HepG2 (cell line): ENCODE measurements around the gene ADGRB3. TPM values are rescaled to one million over a fixed set of nuclear protein-coding genes. Genes with fewer than 3 reads are reported as not detected.

Source experiments
- CBX2 ChIP-seq, 2 experiments: fragments of 200-600 bp in 1 of 2; sonication (generic); formaldehyde crosslinking in 1 of 2; IDR thresholded peaks; 2 replicates each; pipeline versions ENCODE4 v1.7.0 to v1.8.1; 2018 to 2022; ENCODE audit warnings: low read depth in 2 of 2, low read length in 1 of 2, mild to moderate bottlenecking in 1 of 2, missing genetic modification reagents in 1 of 2
- CCAR2 ChIP-seq: fragments of 200-400 bp; formaldehyde crosslinking; optimal IDR thresholded peaks from 2 replicates; pipeline ENCODE3; 2018; ENCODE audit warnings: low read depth, mild to moderate bottlenecking, low read length, moderate library complexity
- KDM1A ChIP-seq: IDR thresholded peaks from 2 replicates; pipeline ENCODE4 v1.6.1; 2016; ENCODE audit warnings: missing compliant biosample characterization
- MAF1 ChIP-seq: sonication (generic); formaldehyde crosslinking; IDR thresholded peaks from 2 replicates; pipeline ENCODE4 v1.5.0; 2020; ENCODE audit warnings: missing genetic modification reagents, borderline replicate concordance
- PAF1 ChIP-seq: IDR thresholded peaks from 2 replicates; pipeline ENCODE4 v1.6.1; 2016; ENCODE audit warnings: missing genetic modification reagents, missing compliant biosample characterization
- polyA plus RNA-seq, 8 experiments: library from polyadenylated mRNA; depleted of rRNA in 3 of 8; stranded (reverse) in 7 of 8; unstranded in 1 of 8; fragments of >200 nt; fragmentation: Illumina TruSeq in 4 of 8; extraction: Trizol in 4 of 8; gene quantifications; 2 replicates each; pipeline versions ENCODE4 v1.2.1 to v1.2.3, GENCODE V29; 2011 to 2016; ENCODE audit warnings: low read depth in 4 of 8, missing spikeins in 1 of 8, mixed read lengths in 1 of 8; ENCODE audit not compliant: insufficient read depth in 1 of 8
- total RNA-seq, 5 experiments: library from RNA; depleted of rRNA; stranded (reverse); fragments of >200 nt; fragmentation: Illumina TruSeq; extraction: Trizol; gene quantifications; 2 replicates each; pipeline ENCODE4 v1.2.3, GENCODE V29; 2016; ENCODE audit warnings: low read depth in 1 of 5
- TF ChIP-seq, protein P1 (sequence below): sonication (generic); formaldehyde crosslinking; IDR thresholded peaks from 2 replicates; pipeline ENCODE4 v1.4.0; 2020; ENCODE audit warnings: missing genetic modification reagents
- TF ChIP-seq, protein P2 (sequence below): sonication (generic); formaldehyde crosslinking; IDR thresholded peaks from 2 replicates; pipeline ENCODE4 v1.4.0; 2020; ENCODE audit warnings: mild to moderate bottlenecking, missing genetic modification reagents
- TF ChIP-seq, protein P3 (sequence below): sonication (generic); formaldehyde crosslinking; conservative IDR thresholded peaks from 2 replicates; pipeline ENCODE4 v1.4.0; 2020; ENCODE audit warnings: mild to moderate bottlenecking, missing genetic modification reagents, moderate library complexity

The ADGRB3 gene
- total and polyA plus RNA-seq, 2 of the 13 experiments (the other 11 are each of a cell fraction or from before 2014, with no cell fraction given): not detected

DNA sequence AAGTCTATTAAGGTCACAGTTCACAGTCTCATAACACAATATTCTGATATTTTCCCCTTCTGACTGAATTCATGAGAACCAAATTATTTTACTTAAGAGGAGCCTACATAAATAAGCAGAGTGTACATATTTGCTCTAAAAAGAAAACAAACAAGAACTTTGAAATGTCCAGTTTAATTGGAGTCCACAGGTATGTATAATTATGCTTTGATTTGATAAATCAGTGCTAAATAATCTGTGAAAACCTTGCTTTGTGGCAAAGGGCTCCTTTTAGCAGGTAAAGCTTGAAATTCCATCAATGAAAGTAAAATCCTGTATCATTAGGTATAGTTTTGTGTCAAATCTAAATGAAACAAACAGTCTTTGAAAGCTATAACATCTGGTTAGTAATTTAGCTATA lies 69.4 kb downstream of the ADGRB3 start (continued):
- TF ChIP-seq, protein P1, sequence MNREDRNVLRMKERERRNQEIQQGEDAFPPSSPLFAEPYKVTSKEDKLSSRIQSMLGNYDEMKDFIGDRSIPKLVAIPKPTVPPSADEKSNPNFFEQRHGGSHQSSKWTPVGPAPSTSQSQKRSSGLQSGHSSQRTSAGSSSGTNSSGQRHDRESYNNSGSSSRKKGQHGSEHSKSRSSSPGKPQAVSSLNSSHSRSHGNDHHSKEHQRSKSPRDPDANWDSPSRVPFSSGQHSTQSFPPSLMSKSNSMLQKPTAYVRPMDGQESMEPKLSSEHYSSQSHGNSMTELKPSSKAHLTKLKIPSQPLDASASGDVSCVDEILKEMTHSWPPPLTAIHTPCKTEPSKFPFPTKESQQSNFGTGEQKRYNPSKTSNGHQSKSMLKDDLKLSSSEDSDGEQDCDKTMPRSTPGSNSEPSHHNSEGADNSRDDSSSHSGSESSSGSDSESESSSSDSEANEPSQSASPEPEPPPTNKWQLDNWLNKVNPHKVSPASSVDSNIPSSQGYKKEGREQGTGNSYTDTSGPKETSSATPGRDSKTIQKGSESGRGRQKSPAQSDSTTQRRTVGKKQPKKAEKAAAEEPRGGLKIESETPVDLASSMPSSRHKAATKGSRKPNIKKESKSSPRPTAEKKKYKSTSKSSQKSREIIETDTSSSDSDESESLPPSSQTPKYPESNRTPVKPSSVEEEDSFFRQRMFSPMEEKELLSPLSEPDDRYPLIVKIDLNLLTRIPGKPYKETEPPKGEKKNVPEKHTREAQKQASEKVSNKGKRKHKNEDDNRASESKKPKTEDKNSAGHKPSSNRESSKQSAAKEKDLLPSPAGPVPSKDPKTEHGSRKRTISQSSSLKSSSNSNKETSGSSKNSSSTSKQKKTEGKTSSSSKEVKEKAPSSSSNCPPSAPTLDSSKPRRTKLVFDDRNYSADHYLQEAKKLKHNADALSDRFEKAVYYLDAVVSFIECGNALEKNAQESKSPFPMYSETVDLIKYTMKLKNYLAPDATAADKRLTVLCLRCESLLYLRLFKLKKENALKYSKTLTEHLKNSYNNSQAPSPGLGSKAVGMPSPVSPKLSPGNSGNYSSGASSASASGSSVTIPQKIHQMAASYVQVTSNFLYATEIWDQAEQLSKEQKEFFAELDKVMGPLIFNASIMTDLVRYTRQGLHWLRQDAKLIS (CRISPR knock-in tag): no peak
- TF ChIP-seq, protein P2, sequence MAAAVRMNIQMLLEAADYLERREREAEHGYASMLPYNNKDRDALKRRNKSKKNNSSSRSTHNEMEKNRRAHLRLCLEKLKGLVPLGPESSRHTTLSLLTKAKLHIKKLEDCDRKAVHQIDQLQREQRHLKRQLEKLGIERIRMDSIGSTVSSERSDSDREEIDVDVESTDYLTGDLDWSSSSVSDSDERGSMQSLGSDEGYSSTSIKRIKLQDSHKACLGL (CRISPR knock-in tag): no peak
- no peak for TF ChIP-seq KDM1A
- TF ChIP-seq PAF1: no peak
- TF ChIP-seq CBX2 (IDR thresholded peaks at IDR 0.05; ENCODE audit: low read depth, low read length): no peak
- TF ChIP-seq CBX2 (CRISPR knock-in tag; IDR thresholded peaks at IDR 0.05; ENCODE audit: low read depth): no peak
- TF ChIP-seq, protein P3, sequence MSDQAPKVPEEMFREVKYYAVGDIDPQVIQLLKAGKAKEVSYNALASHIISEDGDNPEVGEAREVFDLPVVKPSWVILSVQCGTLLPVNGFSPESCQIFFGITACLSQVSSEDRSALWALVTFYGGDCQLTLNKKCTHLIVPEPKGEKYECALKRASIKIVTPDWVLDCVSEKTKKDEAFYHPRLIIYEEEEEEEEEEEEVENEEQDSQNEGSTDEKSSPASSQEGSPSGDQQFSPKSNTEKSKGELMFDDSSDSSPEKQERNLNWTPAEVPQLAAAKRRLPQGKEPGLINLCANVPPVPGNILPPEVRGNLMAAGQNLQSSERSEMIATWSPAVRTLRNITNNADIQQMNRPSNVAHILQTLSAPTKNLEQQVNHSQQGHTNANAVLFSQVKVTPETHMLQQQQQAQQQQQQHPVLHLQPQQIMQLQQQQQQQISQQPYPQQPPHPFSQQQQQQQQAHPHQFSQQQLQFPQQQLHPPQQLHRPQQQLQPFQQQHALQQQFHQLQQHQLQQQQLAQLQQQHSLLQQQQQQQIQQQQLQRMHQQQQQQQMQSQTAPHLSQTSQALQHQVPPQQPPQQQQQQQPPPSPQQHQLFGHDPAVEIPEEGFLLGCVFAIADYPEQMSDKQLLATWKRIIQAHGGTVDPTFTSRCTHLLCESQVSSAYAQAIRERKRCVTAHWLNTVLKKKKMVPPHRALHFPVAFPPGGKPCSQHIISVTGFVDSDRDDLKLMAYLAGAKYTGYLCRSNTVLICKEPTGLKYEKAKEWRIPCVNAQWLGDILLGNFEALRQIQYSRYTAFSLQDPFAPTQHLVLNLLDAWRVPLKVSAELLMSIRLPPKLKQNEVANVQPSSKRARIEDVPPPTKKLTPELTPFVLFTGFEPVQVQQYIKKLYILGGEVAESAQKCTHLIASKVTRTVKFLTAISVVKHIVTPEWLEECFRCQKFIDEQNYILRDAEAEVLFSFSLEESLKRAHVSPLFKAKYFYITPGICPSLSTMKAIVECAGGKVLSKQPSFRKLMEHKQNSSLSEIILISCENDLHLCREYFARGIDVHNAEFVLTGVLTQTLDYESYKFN: no peak
- TF ChIP-seq MAF1: no peak
- TF ChIP-seq CCAR2: no peak
